ENCODE data around the gene CFAP52.

- TF ChIP-seq ZBTB26 (tag by site-specific recombination; optimal IDR thresholded peaks at IDR 0.05): no peak
- no peak for TF ChIP-seq CTCF (tag by site-specific recombination; IDR thresholded peaks at IDR 0.05)
- no peak for TF ChIP-seq KLF7 (tag by site-specific recombination; IDR thresholded peaks at IDR 0.05; ENCODE audit: borderline replicate concordance)
- TF ChIP-seq ZNF274 (IDR thresholded peaks at IDR 0.05; ENCODE audit: low read length): no peak
- no peak for TF ChIP-seq ZNF274 (tag by site-specific recombination; IDR thresholded peaks at IDR 0.05; ENCODE audit: borderline replicate concordance)
- no peak for TF ChIP-seq SP2 (tag by site-specific recombination; IDR thresholded peaks at IDR 0.05)
- no peak for TF ChIP-seq ZNF677 (tag by site-specific recombination; IDR thresholded peaks at IDR 0.05)
- TF ChIP-seq ZNF24 (tag by site-specific recombination; IDR thresholded peaks at IDR 0.05): no peak
- TF ChIP-seq ZNF121 (tag by site-specific recombination; IDR thresholded peaks at IDR 0.05): no peak
These were observed 99.6 kb downstream of the CFAP52 start for GRCh38 chr17:9676084-9676483.

Data from HEK293 (cell line).